Neural cell (in vitro differentiated cells): ENCODE measurements around the gene TKFC. TPM values are rescaled to one million over a fixed set of nuclear protein-coding genes. Genes with fewer than 3 reads are reported as not detected.

ENCODE experiments used
- H2AFZ ChIP-seq: fragments of 200-600, 300-800 bp; sonication (generic), shearing (Covaris generic); 2 replicates; pipeline ENCODE4 v1.6.0; 2014; ENCODE audit warnings: low read depth, mild to moderate bottlenecking, antibody characterized with exemption, low read length, moderate library complexity
- H3F3A ChIP-seq: fragments of 200-600 bp; shearing (Covaris generic); 2 replicates; pipeline ENCODE4 v1.6.1; 2016; ENCODE audit warnings: mild to moderate bottlenecking, moderate library complexity, mixed read lengths, antibody characterized with exemption, low read length; ENCODE audit not compliant: insufficient read depth, poor library complexity, severe bottlenecking
- H3K27ac ChIP-seq: fragments of 200-600, 300-800 bp; sonication (generic), shearing (Covaris generic); 2 replicates; pipeline ENCODE4 v1.5.1; 2014; ENCODE audit warnings: mild to moderate bottlenecking, low read length, moderate library complexity
- H3K27me3 ChIP-seq: fragments of 300-800, 200-600 bp; sonication (generic), shearing (Covaris generic); 2 replicates; pipeline ENCODE4 v1.6.0; 2014; ENCODE audit warnings: mild to moderate bottlenecking, low read depth, low read length, moderate library complexity; ENCODE audit not compliant: insufficient read depth
- H3K36me3 ChIP-seq: fragments of 300-800, 200-600 bp; sonication (generic), shearing (Covaris generic); 2 replicates; pipeline ENCODE4 v1.5.1; 2014; ENCODE audit warnings: mild to moderate bottlenecking, antibody characterized with exemption, low read length, moderate library complexity; ENCODE audit not compliant: insufficient read depth
- H3K4me2 ChIP-seq: fragments of 300-800, 200-600 bp; sonication (generic), shearing (Covaris generic); 2 replicates; pipeline ENCODE4 v1.6.0; 2014; ENCODE audit warnings: mild to moderate bottlenecking, low read length
- H3K4me3 ChIP-seq: fragments of 300-800, 200-600 bp; sonication (generic), shearing (Covaris generic); 2 replicates; pipeline ENCODE4 v1.5.1; 2014; ENCODE audit warnings: mild to moderate bottlenecking, low read length, moderate library complexity
- H3K79me2 ChIP-seq: fragments of 200-600 bp; shearing (Covaris generic); replicated peaks from 2 replicates; pipeline ENCODE4 v1.6.0; 2014; ENCODE audit warnings: mild to moderate bottlenecking, low read length, moderate library complexity; ENCODE audit not compliant: insufficient read depth
- H3K9ac ChIP-seq: fragments of 300-800, 200-600 bp; sonication (generic), shearing (Covaris generic); 2 replicates; pipeline ENCODE4 v1.6.1; 2016; ENCODE audit warnings: mild to moderate bottlenecking, low read length, mixed read lengths
- H3K9me2 ChIP-seq: fragments of 200-600 bp; shearing (Covaris generic); 2 replicates; pipeline ENCODE4 v1.6.1; 2016; ENCODE audit warnings: mild to moderate bottlenecking, low read length, mixed read lengths; ENCODE audit not compliant: insufficient read depth
- H3K9me3 ChIP-seq: fragments of 200-600, 300-800 bp; sonication (generic), shearing (Covaris generic); 2 replicates; pipeline ENCODE4 v1.6.1; 2016; ENCODE audit warnings: mild to moderate bottlenecking, mixed run types, low read length, moderate library complexity, mixed read lengths
- H4K20me1 ChIP-seq: fragments of 200-600 bp; shearing (Covaris generic); 2 replicates; pipeline ENCODE4 v1.6.1; 2016; ENCODE audit warnings: mild to moderate bottlenecking, mixed run types; ENCODE audit not compliant: insufficient read depth
- CTCF ChIP-seq: fragments of 450-650 bp; IDR thresholded peaks from 2 replicates; pipeline ENCODE4 v1.5.1; 2014; ENCODE audit warnings: antibody characterized with exemption, mild to moderate bottlenecking, moderate library complexity; ENCODE audit not compliant: poor library complexity, severe bottlenecking
- EP300 ChIP-seq: fragments of 450-650 bp; conservative IDR thresholded peaks from 2 replicates; pipeline ENCODE4 v1.6.1; 2014; ENCODE audit warnings: antibody characterized with exemption, mild to moderate bottlenecking, moderate library complexity; ENCODE audit not compliant: poor library complexity, severe bottlenecking
- EZH2 ChIP-seq: fragments of 200-600, 300-800 bp; shearing (Covaris generic), sonication (generic); IDR thresholded peaks from 2 replicates; pipeline ENCODE4 v1.6.1; 2014; ENCODE audit warnings: antibody characterized with exemption, low read length, borderline replicate concordance, mild to moderate bottlenecking; ENCODE audit not compliant: insufficient read depth, poor library complexity, severe bottlenecking
- MXI1 ChIP-seq: fragments of 450-650 bp; conservative IDR thresholded peaks from 2 replicates; pipeline ENCODE4 v1.6.1; 2014; ENCODE audit warnings: antibody characterized with exemption, mild to moderate bottlenecking; ENCODE audit not compliant: poor library complexity, severe bottlenecking
- POLR2AphosphoS5 ChIP-seq: IDR thresholded peaks from 2 replicates; pipeline ENCODE4 v1.6.1; 2012
- RAD21 ChIP-seq: fragments of 450-650 bp; conservative IDR thresholded peaks from 2 replicates; pipeline ENCODE4 v1.6.1; 2014; ENCODE audit warnings: antibody characterized with exemption, mild to moderate bottlenecking, moderate library complexity
- SMC3 ChIP-seq: fragments of 450-650 bp; conservative IDR thresholded peaks from 2 replicates; pipeline ENCODE4 v1.6.1; 2014; ENCODE audit warnings: antibody characterized with exemption, mild to moderate bottlenecking, moderate library complexity; ENCODE audit not compliant: poor library complexity
- TAF1 ChIP-seq: IDR thresholded peaks from 2 replicates; pipeline ENCODE4 v1.6.1; 2012; ENCODE audit warnings: low read depth
- polyA plus RNA-seq: library from polyadenylated mRNA; depleted of rRNA; stranded (reverse); fragments of >200 nt; gene quantifications from 2 replicates; pipeline ENCODE4 v1.2.3, GENCODE V29; 2014
- TF ChIP-seq, protein P1 (sequence below): IDR thresholded peaks from 2 replicates; pipeline ENCODE4 v1.6.1; 2012; ENCODE audit warnings: borderline replicate concordance

Gene TKFC
- polyA plus RNA-seq, 1 donor from 2014 or later: 46.0 TPM

GRCh38 chr11:61335355-61335710 is 2.3 kb downstream of the TKFC start:
- Histone ChIP-seq H3K79me2 (peaks cover 25% of the 10 kb centered on the region), H3K27ac (no peak overlapping the region), H3K4me3 (no peak overlapping the region), H4K20me1 (no peaks in the 10 kb centered on the region), H3K9me3 (no peaks in the 10 kb centered on the region), H3F3A (no peaks in the 10 kb centered on the region), H3K36me3 (no peaks in the 10 kb centered on the region), H2AFZ (no peak overlapping the region), H3K4me2 (no peak overlapping the region), H3K27me3 (no peaks in the 10 kb centered on the region), H3K9me2 (no peaks in the 10 kb centered on the region), H3K9ac (peak overlapping the region; percentile 25)
- TF ChIP-seq, protein P1, sequence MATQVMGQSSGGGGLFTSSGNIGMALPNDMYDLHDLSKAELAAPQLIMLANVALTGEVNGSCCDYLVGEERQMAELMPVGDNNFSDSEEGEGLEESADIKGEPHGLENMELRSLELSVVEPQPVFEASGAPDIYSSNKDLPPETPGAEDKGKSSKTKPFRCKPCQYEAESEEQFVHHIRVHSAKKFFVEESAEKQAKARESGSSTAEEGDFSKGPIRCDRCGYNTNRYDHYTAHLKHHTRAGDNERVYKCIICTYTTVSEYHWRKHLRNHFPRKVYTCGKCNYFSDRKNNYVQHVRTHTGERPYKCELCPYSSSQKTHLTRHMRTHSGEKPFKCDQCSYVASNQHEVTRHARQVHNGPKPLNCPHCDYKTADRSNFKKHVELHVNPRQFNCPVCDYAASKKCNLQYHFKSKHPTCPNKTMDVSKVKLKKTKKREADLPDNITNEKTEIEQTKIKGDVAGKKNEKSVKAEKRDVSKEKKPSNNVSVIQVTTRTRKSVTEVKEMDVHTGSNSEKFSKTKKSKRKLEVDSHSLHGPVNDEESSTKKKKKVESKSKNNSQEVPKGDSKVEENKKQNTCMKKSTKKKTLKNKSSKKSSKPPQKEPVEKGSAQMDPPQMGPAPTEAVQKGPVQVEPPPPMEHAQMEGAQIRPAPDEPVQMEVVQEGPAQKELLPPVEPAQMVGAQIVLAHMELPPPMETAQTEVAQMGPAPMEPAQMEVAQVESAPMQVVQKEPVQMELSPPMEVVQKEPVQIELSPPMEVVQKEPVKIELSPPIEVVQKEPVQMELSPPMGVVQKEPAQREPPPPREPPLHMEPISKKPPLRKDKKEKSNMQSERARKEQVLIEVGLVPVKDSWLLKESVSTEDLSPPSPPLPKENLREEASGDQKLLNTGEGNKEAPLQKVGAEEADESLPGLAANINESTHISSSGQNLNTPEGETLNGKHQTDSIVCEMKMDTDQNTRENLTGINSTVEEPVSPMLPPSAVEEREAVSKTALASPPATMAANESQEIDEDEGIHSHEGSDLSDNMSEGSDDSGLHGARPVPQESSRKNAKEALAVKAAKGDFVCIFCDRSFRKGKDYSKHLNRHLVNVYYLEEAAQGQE: no peak
- no peak for TF ChIP-seq SMC3
- no peak for TF ChIP-seq POLR2AphosphoS5
- no peak for TF ChIP-seq CTCF
- no peak for TF ChIP-seq RAD21
- no peak for TF ChIP-seq MXI1
- TF ChIP-seq EP300: no peak
- no peak for TF ChIP-seq TAF1
- TF ChIP-seq EZH2: no peak

- H3K9ac ChIP-seq: peak overlapping the region; percentile 54
- H3K4me3 ChIP-seq: no peak overlapping the region
- no peaks in the 10 kb centered on the region for H3F3A ChIP-seq
- H4K20me1 ChIP-seq: no peaks in the 10 kb centered on the region
- peaks cover 15% of the 10 kb centered on the region for H3K79me2 ChIP-seq
- H3K4me2 ChIP-seq: no peak overlapping the region
- H3K27me3 ChIP-seq: no peaks in the 10 kb centered on the region
- TF ChIP-seq SMC3: peak; percentile 98
- no peak for TF ChIP-seq EZH2
- TF ChIP-seq MXI1: peak; percentile 50
- TF ChIP-seq TAF1: peak; percentile 47
- TF ChIP-seq RAD21: peak; percentile 93
- TF ChIP-seq, protein P1: peak; percentile 67
- TF ChIP-seq EP300: no peak
- peak; percentile 98 for TF ChIP-seq CTCF
- peak; percentile 68 for TF ChIP-seq POLR2AphosphoS5
- H2AFZ ChIP-seq: peak overlapping the region; percentile 67
- H3K9me3 ChIP-seq: no peaks in the 10 kb centered on the region
- peak overlapping the region; percentile 72 for H3K27ac ChIP-seq
- no peaks in the 10 kb centered on the region for H3K36me3 ChIP-seq
- no peaks in the 10 kb centered on the region for H3K9me2 ChIP-seq
These were observed 3.3 kb downstream of the TKFC start for GRCh38 chr11:61336171-61336935.
